Measurements from ENCODE around the gene C16orf86. TPM values are rescaled to one million over a fixed set of nuclear protein-coding genes. Genes with fewer than 3 reads are reported as not detected.

Gene C16orf86
- total and polyA plus RNA-seq, 7 experiments from 2014 or later, result 3.5 to 6.4 (median 4.7) TPM

DNA sequence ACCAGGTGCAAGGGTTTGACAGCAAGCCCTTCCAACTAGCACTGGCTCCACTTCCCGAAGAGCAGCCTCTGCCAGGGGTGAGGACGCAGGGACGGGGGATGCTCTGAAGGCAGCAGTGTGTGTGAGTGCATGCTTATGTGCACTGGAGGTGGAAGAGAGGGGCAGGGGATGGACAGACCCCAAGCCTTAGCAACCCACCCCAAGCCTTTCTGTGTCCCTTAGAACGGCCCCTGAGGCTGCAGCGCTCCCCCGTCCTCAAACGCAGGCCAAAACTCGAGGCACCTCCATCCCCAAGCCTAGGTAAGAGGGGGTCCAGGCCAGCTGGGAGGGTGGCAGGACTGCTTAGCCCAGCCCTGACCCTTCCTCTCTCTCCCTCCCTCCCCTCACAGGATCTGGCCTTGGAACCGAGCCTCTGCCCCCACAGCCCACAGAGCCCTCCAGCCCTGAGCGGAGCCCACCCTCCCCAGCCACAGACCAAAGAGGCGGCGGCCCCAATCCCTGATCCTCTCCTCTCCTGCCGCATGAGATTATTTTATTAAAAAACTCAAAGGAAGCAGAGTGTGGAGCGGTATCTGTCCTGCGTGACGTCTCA, 9.5 kb upstream of the C16orf86 start:
- peaks cover 11 to 17% of the 10 kb centered on the region in 2 donors for H3K4me1 ChIP-seq (ENCODE audit: control insufficient read depth in 2 of 2, insufficient read depth in 2 of 2, low read length in 2 of 2)
- no peak for DNase-seq
- no peak overlapping the region for H3K4me3 ChIP-seq (ENCODE audit: low read length)
- no peak overlapping the region for H3K27ac ChIP-seq (ENCODE audit: low read depth, low read length)
- ATAC-seq, result no peak
- ChIA-PET POLR2A (interaction anchor here (1.1 to 6.6 kb wide), 2 partner anchors 11 to 94 kb away, joined by 3 to 84 read pairs; partner anchors contain the start of gene CARMIL2), CTCF (interaction anchor here (2.5 to 3.1 kb wide), 2 partner anchors 11 to 110 kb away, joined by 7 to 19 read pairs; no protein-coding TSS in a partner anchor)
- no peaks in the 10 kb centered on the region for H3K9me3 ChIP-seq (ENCODE audit: control insufficient read depth in 2 of 3, low read length in 3 of 3)
- Mint-ChIP-seq H3K27ac (peak overlapping the region in 1 of 9 donors; percentile 4), H3K4me3 (peak overlapping the region in 2 of 10 donors; percentile 32 to 90), H3K9me3 (peaks cover 0 to 3% (median 0%) of the 10 kb centered on the region in 11 donors), H3K27me3 (no peaks in the 10 kb centered on the region), H3K4me1 (peaks cover 12 to 28% (median 17%) of the 10 kb centered on the region in 7 donors), H3K36me3 (peaks cover 0 to 11% (median 8%) of the 10 kb centered on the region in 5 donors)
- no peaks in the 10 kb centered on the region for H3K27me3 ChIP-seq (ENCODE audit: control insufficient read depth in 2 of 2, insufficient read depth in 2 of 2, low read length in 2 of 2)
- intact Hi-C loops (cut with micrococcal nuclease), result no loop called here
- H3K36me3 ChIP-seq (ENCODE audit: control insufficient read depth in 2 of 3, insufficient read depth in 3 of 3, low read length in 3 of 3), result peaks cover 0 to 64% (median 6%) of the 10 kb centered on the region in 3 experiments

DNA sequence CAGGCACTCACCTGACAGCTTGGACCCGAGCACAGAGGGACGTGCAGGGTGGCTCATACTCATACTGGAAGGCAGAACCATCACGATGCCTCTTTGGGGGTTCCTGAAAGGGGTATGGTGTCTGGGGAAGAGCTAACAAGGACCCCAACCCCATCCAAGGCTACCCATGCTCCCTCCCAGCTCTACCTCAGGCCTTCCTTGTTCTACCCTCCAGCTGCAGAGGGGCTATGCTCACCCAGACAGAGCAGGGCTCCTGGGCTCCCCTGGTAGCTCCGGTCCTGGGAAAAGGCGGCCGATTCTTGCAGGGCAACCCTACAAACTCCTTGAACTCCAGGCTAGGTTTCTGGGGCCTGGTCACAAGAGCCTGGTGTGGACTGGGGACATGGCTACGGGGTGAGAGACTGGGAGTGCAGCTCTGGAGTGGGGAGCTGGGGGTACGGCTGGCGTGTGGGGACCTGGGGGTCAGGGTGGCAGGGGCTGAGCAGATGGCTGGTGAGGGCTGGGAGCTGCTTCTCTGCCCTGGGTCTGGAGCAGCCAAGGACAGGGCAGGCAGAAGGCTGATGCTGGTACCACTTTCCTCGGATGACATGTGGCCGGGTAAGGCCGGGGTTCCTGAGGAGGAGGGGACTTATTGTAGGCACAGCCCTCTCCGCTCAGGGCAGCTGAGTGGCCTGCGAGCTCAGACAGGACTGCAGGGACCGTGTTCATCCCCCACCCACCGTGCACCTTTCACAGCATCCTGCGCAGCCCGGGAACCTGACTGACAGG, 8.7 kb upstream of the C16orf86 start:
- POLR2A ChIA-PET, result interaction anchor here (0.9 to 6.6 kb wide), 6 partner anchors 12 to 137 kb away, joined by 3 to 84 read pairs (median 6); partner anchors contain the start of genes CARMIL2 and CTCF
- Histone ChIP-seq H3K27me3 (ENCODE audit: control insufficient read depth in 2 of 2, insufficient read depth in 2 of 2, low read length in 2 of 2) (no peaks in the 10 kb centered on the region), H3K36me3 (ENCODE audit: control insufficient read depth in 2 of 3, insufficient read depth in 3 of 3, low read length in 3 of 3) (peaks cover 0 to 60% (median 4%) of the 10 kb centered on the region in 3 experiments), H3K4me1 (ENCODE audit: control insufficient read depth in 2 of 2, insufficient read depth in 2 of 2, low read length in 2 of 2) (peaks cover 11 to 17% of the 10 kb centered on the region in 2 donors), H3K27ac (ENCODE audit: low read depth, low read length) (no peak overlapping the region), H3K4me3 (ENCODE audit: low read length) (no peak overlapping the region), H3K9me3 (ENCODE audit: control insufficient read depth in 2 of 3, low read length in 3 of 3) (no peaks in the 10 kb centered on the region)
- H3K27ac Mint-ChIP-seq, result peak overlapping the region in 3 of 9 donors; percentile 38 to 98 (median 65)
- peaks cover 0 to 3% (median 0%) of the 10 kb centered on the region in 11 donors for H3K9me3 Mint-ChIP-seq
- CTCF ChIA-PET, result interaction anchor here (0.8 to 3.1 kb wide), 7 partner anchors 10 to 141 kb away, joined by 3 to 19 read pairs (median 4); partner anchors contain the start of gene CARMIL2
- intact Hi-C loops (cut with micrococcal nuclease), result no loop called here
- ATAC-seq, result no peak
- peak overlapping the region in 8 of 10 donors; percentile 18 to 97 (median 92) for H3K4me3 Mint-ChIP-seq
- H3K4me1 Mint-ChIP-seq, result peaks cover 12 to 28% (median 17%) of the 10 kb centered on the region in 7 donors
- H3K27me3 Mint-ChIP-seq, result no peaks in the 10 kb centered on the region
- DNase-seq, result no peak
- peaks cover 0 to 9% (median 6%) of the 10 kb centered on the region in 5 donors for H3K36me3 Mint-ChIP-seq

DNA sequence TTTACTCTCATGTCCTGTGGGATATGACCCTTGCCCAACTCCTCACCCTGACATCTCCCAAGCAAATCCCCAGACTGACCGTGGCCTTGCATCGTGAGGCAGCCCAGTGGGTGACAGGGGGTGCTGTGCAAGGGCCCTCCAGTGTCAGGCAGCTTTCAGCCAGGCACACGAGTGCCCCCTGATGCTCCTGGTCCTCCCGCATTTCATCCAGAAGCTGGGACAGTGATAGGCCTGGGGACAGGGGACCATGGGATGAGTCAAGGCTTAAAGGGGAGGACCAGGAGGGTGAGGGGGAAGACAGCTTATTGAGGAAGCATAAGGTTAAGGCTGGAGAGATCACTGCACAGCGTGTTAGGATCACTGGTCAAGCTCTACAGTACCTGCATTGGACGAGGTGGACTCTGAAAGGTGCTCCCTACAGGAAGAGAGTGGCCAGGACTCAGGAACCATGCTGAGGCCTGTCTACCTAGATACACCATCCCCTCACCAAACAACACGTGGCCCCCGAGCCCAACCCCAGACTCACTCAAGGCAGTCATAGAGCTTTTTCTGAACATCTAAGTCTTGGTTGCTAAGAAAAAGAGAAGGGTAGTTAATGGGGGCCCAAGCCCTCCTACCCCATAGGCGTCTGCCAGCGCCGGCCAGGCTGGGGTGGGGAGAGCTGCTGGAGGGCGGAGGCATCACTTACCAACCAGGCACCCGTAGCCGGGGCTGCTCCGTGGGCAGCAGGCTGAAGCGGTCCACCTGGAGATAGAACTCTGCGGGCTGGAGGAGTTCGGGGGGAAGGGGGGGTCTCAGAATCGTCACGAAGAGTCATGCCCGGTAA, 7.6 kb upstream of the C16orf86 start:
- no peak for ATAC-seq

DNA sequence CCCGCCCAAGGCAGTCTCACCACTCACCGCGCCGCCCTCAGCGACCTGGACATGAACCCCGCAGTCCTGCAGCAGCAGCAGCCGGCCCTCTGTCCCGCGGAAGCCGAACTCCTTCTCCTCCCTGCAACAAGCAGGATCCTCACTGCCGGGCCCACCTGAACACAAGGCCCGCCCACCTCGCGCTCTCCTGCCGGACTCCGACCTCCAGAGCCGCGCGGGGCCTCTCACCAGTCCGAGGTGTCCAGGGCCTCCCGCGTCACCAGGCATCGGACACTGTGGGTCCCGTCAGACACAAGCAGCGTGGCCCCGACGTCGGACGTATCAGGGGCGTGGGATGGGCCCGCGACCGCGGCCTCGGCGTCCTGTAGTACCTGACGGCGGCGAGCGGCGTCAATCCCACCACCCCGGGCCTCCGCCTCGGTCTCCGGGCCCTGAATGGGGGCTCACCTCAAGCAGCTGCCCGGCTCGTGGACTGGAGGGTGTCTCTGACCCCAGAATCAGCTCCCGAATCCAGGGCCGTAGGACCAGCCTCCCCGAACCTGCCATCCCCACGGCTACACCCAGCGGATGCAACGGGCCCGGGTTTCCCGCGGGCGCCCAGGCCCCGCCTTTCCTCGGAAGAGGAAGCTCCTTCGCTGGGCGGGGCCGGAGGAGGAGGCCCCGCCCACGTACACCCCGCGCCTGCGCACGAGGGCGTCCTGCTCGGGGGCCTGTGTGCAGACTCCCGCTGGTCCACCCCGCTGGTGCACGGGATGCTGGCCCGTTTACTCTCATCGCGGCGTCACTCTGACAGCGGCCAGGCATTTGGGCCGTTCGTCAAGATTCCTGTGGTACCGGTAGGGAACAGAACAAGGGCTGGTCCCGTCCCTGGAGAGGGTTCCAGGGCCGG, 6.7 kb upstream of the C16orf86 start, which contains the start of gene ACD:
TSS of gene ACD (minus strand) at position 586 of the 889 bp plus-strand sequence. CDS start at position 546, 40 bp downstream.
- peak; percentile 86 for ATAC-seq
- Mint-ChIP-seq H3K4me3 (peak within 1 kb of the TSS; percentile 90 to 97 (median 94)), H3K4me1 (peaks cover 17 to 37% (median 20%) of the 10 kb centered on the region in 7 donors), H3K9me3 (peaks cover 0 to 3% (median 0%) of the 10 kb centered on the region in 11 donors), H3K36me3 (peaks cover 0 to 7% (median 6%) of the 10 kb centered on the region in 5 donors), H3K27me3 (no peaks in the 10 kb centered on the region), H3K27ac (peak within 1 kb of the TSS; percentile 84 to 98 (median 97))
- no peaks in the 10 kb centered on the region for H3K9me3 ChIP-seq (ENCODE audit: control insufficient read depth in 2 of 3, low read length in 3 of 3)
- peaks cover 11 to 17% of the 10 kb centered on the region in 2 donors for H3K4me1 ChIP-seq (ENCODE audit: control insufficient read depth in 2 of 2, insufficient read depth in 2 of 2, low read length in 2 of 2)
- CTCF ChIA-PET, result interaction anchor here (0.5 to 3.1 kb wide), 11 partner anchors 8 to 167 kb away, joined by 3 to 19 read pairs (median 6); partner anchors contain the start of genes CARMIL2 and CTCF
- intact Hi-C loops (cut with micrococcal nuclease), result loop anchor here (1.0 to 10.0 kb wide), 20 partner anchors 8 to 575 kb away; partner anchors contain the start of genes ATP6V0D1 (in 2 of the 2), CARMIL2 (in 2 of the 2), CTCF (in 2 of the 2) and PSKH1 (in 2 of the 2)
- peaks cover 0 to 43% (median 0%) of the 10 kb centered on the region in 3 experiments for H3K36me3 ChIP-seq (ENCODE audit: control insufficient read depth in 2 of 3, insufficient read depth in 3 of 3, low read length in 3 of 3)
- peak; percentile 87 to 99 (median 94) for DNase-seq
- POLR2A ChIA-PET, result interaction anchor here (0.6 to 6.6 kb wide), 19 partner anchors 8 to 187 kb away, joined by 3 to 84 read pairs (median 5); partner anchors contain the start of genes ATP6V0D1, CARMIL2, CTCF and GFOD2
- H3K27ac ChIP-seq (ENCODE audit: low read depth, low read length), result peak within 1 kb of the TSS; percentile 97
- peak within 1 kb of the TSS; percentile 99 for H3K4me3 ChIP-seq (ENCODE audit: low read length)
- no peaks in the 10 kb centered on the region for H3K27me3 ChIP-seq (ENCODE audit: control insufficient read depth in 2 of 2, insufficient read depth in 2 of 2, low read length in 2 of 2)

More for the DNA sequence above, 7.6 kb upstream of the C16orf86 start:
- Histone ChIP-seq H3K27me3 (ENCODE audit: control insufficient read depth in 2 of 2, insufficient read depth in 2 of 2, low read length in 2 of 2) (no peaks in the 10 kb centered on the region), H3K4me3 (ENCODE audit: low read length) (peak overlapping the region; percentile 99), H3K36me3 (ENCODE audit: control insufficient read depth in 2 of 3, insufficient read depth in 3 of 3, low read length in 3 of 3) (peaks cover 0 to 52% (median 4%) of the 10 kb centered on the region in 3 experiments), H3K9me3 (ENCODE audit: control insufficient read depth in 2 of 3, low read length in 3 of 3) (no peaks in the 10 kb centered on the region), H3K27ac (ENCODE audit: low read depth, low read length) (peak overlapping the region; percentile 97), H3K4me1 (ENCODE audit: control insufficient read depth in 2 of 2, insufficient read depth in 2 of 2, low read length in 2 of 2) (peaks cover 11 to 17% of the 10 kb centered on the region in 2 donors)
- Mint-ChIP-seq H3K27ac (peak overlapping the region; percentile 38 to 98 (median 78)), H3K27me3 (no peaks in the 10 kb centered on the region), H3K4me3 (peak overlapping the region; percentile 90 to 97 (median 94)), H3K9me3 (peaks cover 0 to 3% (median 0%) of the 10 kb centered on the region in 11 donors), H3K36me3 (peaks cover 0 to 9% (median 6%) of the 10 kb centered on the region in 5 donors), H3K4me1 (peaks cover 13 to 29% (median 17%) of the 10 kb centered on the region in 7 donors)
- ChIA-PET POLR2A (interaction anchor here (0.8 to 6.6 kb wide), 11 partner anchors 9 to 178 kb away, joined by 3 to 84 read pairs (median 4); partner anchors contain the start of genes ATP6V0D1, CARMIL2 and CTCF), CTCF (interaction anchor here (0.6 to 3.1 kb wide), 7 partner anchors 9 to 156 kb away, joined by 3 to 19 read pairs (median 3); no protein-coding TSS in a partner anchor)
- no peak for DNase-seq
- intact Hi-C loops (cut with micrococcal nuclease), result no loop called here

DNA sequence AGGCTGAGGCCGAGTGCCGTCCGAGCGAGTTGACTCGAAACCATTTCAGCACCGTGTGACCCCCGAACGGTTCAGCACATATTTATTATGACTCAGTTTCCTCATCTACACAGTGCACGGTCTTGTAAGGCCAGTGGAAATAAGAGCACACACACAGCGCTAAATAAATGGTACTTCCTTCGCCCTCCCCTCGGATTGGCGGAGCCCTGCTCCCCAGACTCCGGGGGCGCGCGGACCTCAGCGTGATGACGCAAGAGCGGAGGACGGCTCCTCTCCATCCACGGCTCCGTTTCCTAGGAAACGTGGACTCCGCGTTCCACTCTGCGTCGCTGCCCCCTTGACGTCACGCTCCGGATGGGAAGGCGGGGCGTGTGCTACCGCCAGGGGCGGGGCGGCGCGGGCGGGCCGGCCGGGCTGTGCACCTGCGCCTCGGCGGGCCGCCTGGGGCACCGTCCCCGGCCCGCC, 6.0 kb upstream of the C16orf86 start, which contains the start of gene PARD6A:
TSS of gene PARD6A (plus strand) at position 397 of the 465 bp plus-strand sequence. CDS start 79 bp downstream, outside the sequence.
- intact Hi-C loops (cut with micrococcal nuclease), result loop anchor here (1.0 to 10.0 kb wide), 20 partner anchors 8 to 574 kb away; partner anchors contain the start of genes ATP6V0D1 (in 2 of the 2), CARMIL2 (in 2 of the 2), CTCF (in 2 of the 2) and PSKH1 (in 2 of the 2)
- ATAC-seq, result peak; percentile 89
- POLR2A ChIA-PET, result interaction anchor here (0.9 to 6.6 kb wide), 17 partner anchors 8 to 186 kb away, joined by 3 to 84 read pairs (median 4); partner anchors contain the start of genes ATP6V0D1, CARMIL2, CTCF and GFOD2
- Mint-ChIP-seq H3K4me3 (peak within 1 kb of the TSS; percentile 90 to 97 (median 94)), H3K9me3 (peaks cover 0 to 3% (median 0%) of the 10 kb centered on the region in 11 donors), H3K27me3 (no peaks in the 10 kb centered on the region), H3K4me1 (peaks cover 15 to 40% (median 22%) of the 10 kb centered on the region in 7 donors), H3K27ac (peak within 1 kb of the TSS; percentile 84 to 98 (median 97)), H3K36me3 (peaks cover 0 to 5% (median 2%) of the 10 kb centered on the region in 5 donors)
- Histone ChIP-seq H3K27me3 (ENCODE audit: control insufficient read depth in 2 of 2, insufficient read depth in 2 of 2, low read length in 2 of 2) (no peaks in the 10 kb centered on the region), H3K9me3 (ENCODE audit: control insufficient read depth in 2 of 3, low read length in 3 of 3) (no peaks in the 10 kb centered on the region), H3K4me3 (ENCODE audit: low read length) (peak within 1 kb of the TSS; percentile 99), H3K36me3 (ENCODE audit: control insufficient read depth in 2 of 3, insufficient read depth in 3 of 3, low read length in 3 of 3) (peaks cover 0 to 36% (median 0%) of the 10 kb centered on the region in 3 experiments), H3K27ac (ENCODE audit: low read depth, low read length) (peak within 1 kb of the TSS; percentile 97), H3K4me1 (ENCODE audit: control insufficient read depth in 2 of 2, insufficient read depth in 2 of 2, low read length in 2 of 2) (peaks cover 11 to 17% of the 10 kb centered on the region in 2 donors)
- CTCF ChIA-PET, result interaction anchor here (0.6 to 3.1 kb wide), 6 partner anchors 12 to 129 kb away, joined by 3 to 19 read pairs (median 6); partner anchors contain the start of genes CARMIL2 and CTCF
- peak; percentile 81 to 95 (median 93) for DNase-seq
